ENCODE measurements around the gene CCDC97. TPM values are rescaled to one million over a fixed set of nuclear protein-coding genes. Genes with fewer than 3 reads are reported as not detected.

CCDC97 gene
- total RNA-seq, 1 donor: 9.0 TPM

DNA sequence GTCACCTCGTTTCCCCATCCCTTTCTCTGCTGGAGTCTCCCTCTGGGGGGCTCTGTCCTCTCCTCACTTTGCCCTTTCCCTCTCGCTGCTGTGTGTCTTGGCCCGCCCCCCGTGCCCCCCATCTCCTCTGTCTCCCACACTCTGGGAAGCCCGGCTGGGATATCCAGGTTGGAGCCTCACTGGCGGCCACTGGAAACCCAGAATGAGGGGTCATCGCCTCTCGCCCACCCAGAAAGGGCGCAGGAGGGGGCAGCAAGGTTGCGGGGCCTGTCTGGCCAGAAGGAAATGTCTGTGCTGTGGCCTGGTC is 15.6 kb downstream of the CCDC97 start:
- Histone ChIP-seq H3K4me2 (ENCODE audit: insufficient read depth, low read length) (peak overlapping the region; percentile 76), H2AFZ (ENCODE audit: low read length) (no peak overlapping the region), H3K27ac (ENCODE audit: low read depth, low read length) (peak overlapping the region; percentile 100), H3K27me3 (ENCODE audit: insufficient read depth, low read length) (no peaks in the 10 kb centered on the region), H3K9me3 (ENCODE audit: low read depth, low read length) (no peaks in the 10 kb centered on the region), H3K4me1 (ENCODE audit: insufficient read depth, low read length) (peaks cover 78% of the 10 kb centered on the region), H3K79me2 (ENCODE audit: insufficient read depth, low read length) (peaks cover 7% of the 10 kb centered on the region), H3K4me3 (ENCODE audit: insufficient read depth, low read length) (peak overlapping the region; percentile 52), H3K36me3 (ENCODE audit: insufficient read depth, low read length) (peaks cover 11% of the 10 kb centered on the region), H4K20me1 (ENCODE audit: insufficient read depth, low read length) (peaks cover 1% of the 10 kb centered on the region)
- DNase-seq (ENCODE audit: insufficient read length, low spot score, missing footprints): no peak
- TF ChIP-seq, protein P1, sequence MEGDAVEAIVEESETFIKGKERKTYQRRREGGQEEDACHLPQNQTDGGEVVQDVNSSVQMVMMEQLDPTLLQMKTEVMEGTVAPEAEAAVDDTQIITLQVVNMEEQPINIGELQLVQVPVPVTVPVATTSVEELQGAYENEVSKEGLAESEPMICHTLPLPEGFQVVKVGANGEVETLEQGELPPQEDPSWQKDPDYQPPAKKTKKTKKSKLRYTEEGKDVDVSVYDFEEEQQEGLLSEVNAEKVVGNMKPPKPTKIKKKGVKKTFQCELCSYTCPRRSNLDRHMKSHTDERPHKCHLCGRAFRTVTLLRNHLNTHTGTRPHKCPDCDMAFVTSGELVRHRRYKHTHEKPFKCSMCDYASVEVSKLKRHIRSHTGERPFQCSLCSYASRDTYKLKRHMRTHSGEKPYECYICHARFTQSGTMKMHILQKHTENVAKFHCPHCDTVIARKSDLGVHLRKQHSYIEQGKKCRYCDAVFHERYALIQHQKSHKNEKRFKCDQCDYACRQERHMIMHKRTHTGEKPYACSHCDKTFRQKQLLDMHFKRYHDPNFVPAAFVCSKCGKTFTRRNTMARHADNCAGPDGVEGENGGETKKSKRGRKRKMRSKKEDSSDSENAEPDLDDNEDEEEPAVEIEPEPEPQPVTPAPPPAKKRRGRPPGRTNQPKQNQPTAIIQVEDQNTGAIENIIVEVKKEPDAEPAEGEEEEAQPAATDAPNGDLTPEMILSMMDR (IDR thresholded peaks at IDR 0.05; ENCODE audit: extremely low read depth, low read depth, low read length): no peak

DNA sequence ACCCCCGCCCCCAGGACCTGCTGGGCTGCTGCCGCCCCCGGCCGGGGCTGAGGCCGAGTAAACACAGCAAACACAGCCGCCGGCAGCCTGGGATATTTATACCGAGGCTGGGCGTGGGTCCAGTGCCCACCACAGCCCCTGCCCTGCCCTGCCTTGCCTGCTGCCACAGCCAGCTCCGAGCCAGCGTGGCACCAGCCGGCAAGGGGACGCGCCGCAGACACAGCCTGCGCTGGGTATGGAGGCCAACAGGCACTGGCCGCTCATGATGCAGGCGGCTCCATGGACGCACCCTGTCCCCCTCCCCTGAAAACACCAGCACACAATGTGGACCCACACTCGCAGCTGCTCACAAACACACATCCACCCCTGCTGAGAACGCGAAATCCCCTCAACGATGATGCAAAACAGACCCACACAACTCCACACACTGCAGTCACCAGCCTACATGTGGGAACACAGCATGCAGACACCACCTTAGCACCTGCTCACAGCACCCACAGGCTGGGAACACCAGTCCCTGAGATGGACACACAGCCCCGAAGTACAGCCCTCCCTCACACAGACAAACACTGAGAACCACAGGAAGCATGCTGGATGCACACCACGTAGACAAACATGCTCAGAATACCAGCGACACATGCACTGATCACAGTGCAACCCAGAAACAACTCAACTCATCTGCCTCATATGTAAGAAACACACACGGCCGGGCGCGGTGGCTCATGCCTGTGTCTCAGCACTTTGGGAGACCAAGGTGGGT is 16.2 kb downstream of the CCDC97 start:
- Histone ChIP-seq H3K27me3 (ENCODE audit: insufficient read depth, low read length) (no peaks in the 10 kb centered on the region), H3K4me1 (ENCODE audit: insufficient read depth, low read length) (peaks cover 78% of the 10 kb centered on the region), H3K4me2 (ENCODE audit: insufficient read depth, low read length) (peak overlapping the region; percentile 76), H3K4me3 (ENCODE audit: insufficient read depth, low read length) (peak overlapping the region; percentile 52), H3K79me2 (ENCODE audit: insufficient read depth, low read length) (peaks cover 7% of the 10 kb centered on the region), H3K27ac (ENCODE audit: low read depth, low read length) (peak overlapping the region; percentile 100), H2AFZ (ENCODE audit: low read length) (peak overlapping the region; percentile 16), H3K36me3 (ENCODE audit: insufficient read depth, low read length) (peaks cover 8% of the 10 kb centered on the region), H4K20me1 (ENCODE audit: insufficient read depth, low read length) (no peaks in the 10 kb centered on the region), H3K9me3 (ENCODE audit: low read depth, low read length) (no peaks in the 10 kb centered on the region)
- TF ChIP-seq, protein P1 (IDR thresholded peaks at IDR 0.05; ENCODE audit: extremely low read depth, low read depth, low read length): no peak
- peak; percentile 94 for DNase-seq (ENCODE audit: insufficient read length, low spot score, missing footprints)

DNA sequence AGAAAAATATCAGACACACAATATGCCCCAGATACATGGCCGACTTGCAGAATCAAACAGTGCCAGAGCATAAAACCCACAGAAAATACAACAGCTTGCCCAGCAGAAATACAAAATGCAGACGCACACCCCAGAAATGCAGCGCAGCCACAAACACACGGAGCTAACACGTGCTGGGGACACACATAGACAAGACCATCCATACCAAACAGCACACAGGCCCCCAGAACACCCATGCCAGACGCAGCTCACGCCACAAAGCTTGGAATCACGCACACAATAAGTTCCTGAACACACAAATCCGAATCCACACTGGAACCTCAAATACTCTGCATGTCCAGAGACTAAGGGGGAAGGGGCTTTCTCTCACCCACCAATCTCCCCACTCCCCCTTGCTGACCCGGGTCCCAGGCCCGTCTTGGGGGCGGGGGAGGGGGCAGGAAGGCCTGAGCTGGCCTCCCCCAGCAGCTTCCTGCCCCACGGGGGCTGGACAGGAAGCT is 17.2 kb downstream of the CCDC97 start:
- H3K36me3 ChIP-seq (ENCODE audit: insufficient read depth, low read length): peaks cover 18% of the 10 kb centered on the region
- H3K79me2 ChIP-seq (ENCODE audit: insufficient read depth, low read length): peaks cover 7% of the 10 kb centered on the region
- peaks cover 70% of the 10 kb centered on the region for H3K4me1 ChIP-seq (ENCODE audit: insufficient read depth, low read length)
- H4K20me1 ChIP-seq (ENCODE audit: insufficient read depth, low read length): no peaks in the 10 kb centered on the region
- TF ChIP-seq, protein P1 (IDR thresholded peaks at IDR 0.05; ENCODE audit: extremely low read depth, low read depth, low read length): no peak
- H3K4me2 ChIP-seq (ENCODE audit: insufficient read depth, low read length): peak overlapping the region; percentile 76
- H3K9me3 ChIP-seq (ENCODE audit: low read depth, low read length): no peaks in the 10 kb centered on the region
- H2AFZ ChIP-seq (ENCODE audit: low read length): peak overlapping the region; percentile 42
- peak overlapping the region; percentile 100 for H3K27ac ChIP-seq (ENCODE audit: low read depth, low read length)
- peak; percentile 95 for DNase-seq (ENCODE audit: insufficient read length, low spot score, missing footprints)
- H3K4me3 ChIP-seq (ENCODE audit: insufficient read depth, low read length): peak overlapping the region; percentile 46
- no peaks in the 10 kb centered on the region for H3K27me3 ChIP-seq (ENCODE audit: insufficient read depth, low read length)

DNA sequence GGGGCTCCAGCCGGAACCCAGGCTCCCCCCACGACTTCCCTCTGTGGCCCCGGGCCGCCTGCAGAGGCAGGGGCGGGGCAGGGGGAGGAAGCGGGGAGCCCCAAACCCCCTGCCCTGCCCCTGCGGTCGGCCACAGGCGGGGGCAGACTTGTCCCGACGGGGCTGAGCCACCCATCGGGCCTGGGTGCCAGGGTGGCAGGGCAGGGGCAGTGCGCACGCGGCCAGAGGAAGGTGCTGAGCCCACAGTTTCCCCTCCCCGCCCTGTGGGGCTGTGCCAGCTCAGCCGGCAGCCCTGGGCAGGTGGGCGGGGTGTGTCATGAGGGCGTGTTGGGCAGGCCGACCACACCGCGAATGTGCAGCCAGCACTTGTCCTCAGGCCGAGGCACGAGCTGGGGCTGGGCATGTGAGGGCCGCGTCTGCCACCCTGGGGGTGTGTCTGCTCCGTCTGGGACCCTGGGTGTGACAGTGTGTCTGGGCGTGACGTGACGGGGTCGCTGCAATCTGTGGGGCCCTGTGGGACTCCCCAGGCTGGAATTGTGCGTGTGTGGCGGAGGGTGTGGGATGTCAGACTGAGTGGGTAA is 17.7 kb downstream of the CCDC97 start:
- H3K27ac ChIP-seq (ENCODE audit: low read depth, low read length): peak overlapping the region; percentile 100
- DNase-seq (ENCODE audit: insufficient read length, low spot score, missing footprints): peak; percentile 98
- peaks cover 22% of the 10 kb centered on the region for H3K36me3 ChIP-seq (ENCODE audit: insufficient read depth, low read length)
- peak overlapping the region; percentile 76 for H3K4me2 ChIP-seq (ENCODE audit: insufficient read depth, low read length)
- H4K20me1 ChIP-seq (ENCODE audit: insufficient read depth, low read length): no peaks in the 10 kb centered on the region
- peaks cover 65% of the 10 kb centered on the region for H3K4me1 ChIP-seq (ENCODE audit: insufficient read depth, low read length)
- peaks cover 7% of the 10 kb centered on the region for H3K79me2 ChIP-seq (ENCODE audit: insufficient read depth, low read length)
- H3K4me3 ChIP-seq (ENCODE audit: insufficient read depth, low read length): peak overlapping the region; percentile 46
- no peaks in the 10 kb centered on the region for H3K27me3 ChIP-seq (ENCODE audit: insufficient read depth, low read length)
- no peak overlapping the region for H2AFZ ChIP-seq (ENCODE audit: low read length)
- TF ChIP-seq, protein P1 (IDR thresholded peaks at IDR 0.05; ENCODE audit: extremely low read depth, low read depth, low read length): no peak
- H3K9me3 ChIP-seq (ENCODE audit: low read depth, low read length): no peaks in the 10 kb centered on the region
